ENCODE measurements around the gene KIF17.

GRCh38 chr1:20626098-20626427 is 91.7 kb downstream of the KIF17 start:
- no peak for TF ChIP-seq YY1 (IDR thresholded peaks at IDR 0.05; ENCODE audit: insufficient read depth, insufficient read length)
- TF ChIP-seq SUZ12 (IDR thresholded peaks at IDR 0.05; ENCODE audit: extremely low read depth, insufficient read depth, insufficient read length) = no peak
- TF ChIP-seq ZNF274 (IDR thresholded peaks at IDR 0.05; ENCODE audit: low read depth, low read length) = no peak
